ENCODE data around the gene ECM2.

DNA sequence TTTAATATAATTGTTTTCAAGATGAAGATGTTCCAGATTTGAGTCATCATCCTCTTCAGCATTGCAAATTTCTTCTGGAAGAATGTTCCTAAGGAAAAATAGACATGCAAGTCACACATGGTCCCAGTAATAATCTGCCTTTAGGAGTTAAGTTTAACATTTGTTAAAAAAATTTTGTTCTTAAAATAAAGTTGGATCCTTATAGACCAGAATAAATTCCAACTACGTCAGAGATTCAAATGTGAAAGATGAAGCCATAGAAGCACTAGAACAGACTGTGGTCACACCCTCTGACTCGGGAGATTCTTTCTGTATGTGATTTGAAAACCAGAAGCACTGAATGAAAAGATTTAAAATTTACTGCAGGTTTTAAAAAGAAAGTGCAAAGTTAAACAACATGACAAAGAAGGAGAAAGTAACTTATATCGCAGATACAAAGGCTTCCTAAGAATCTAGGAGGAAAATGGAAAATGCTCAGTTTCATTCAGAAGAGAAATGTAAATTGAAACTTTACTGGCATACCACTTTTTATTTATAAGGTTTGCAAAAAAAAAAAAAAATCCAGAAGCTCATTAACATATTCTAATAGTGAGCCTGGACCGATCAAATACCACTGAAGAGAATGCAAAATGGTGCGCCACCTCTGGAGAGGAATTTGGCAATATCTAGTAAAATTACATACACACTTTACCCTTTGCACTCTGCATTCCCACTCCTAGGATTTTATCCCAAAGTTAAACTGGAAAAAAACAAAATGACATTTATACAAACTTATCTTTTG, 39.2 kb downstream of the ECM2 start:
- TF ChIP-seq, protein P1, sequence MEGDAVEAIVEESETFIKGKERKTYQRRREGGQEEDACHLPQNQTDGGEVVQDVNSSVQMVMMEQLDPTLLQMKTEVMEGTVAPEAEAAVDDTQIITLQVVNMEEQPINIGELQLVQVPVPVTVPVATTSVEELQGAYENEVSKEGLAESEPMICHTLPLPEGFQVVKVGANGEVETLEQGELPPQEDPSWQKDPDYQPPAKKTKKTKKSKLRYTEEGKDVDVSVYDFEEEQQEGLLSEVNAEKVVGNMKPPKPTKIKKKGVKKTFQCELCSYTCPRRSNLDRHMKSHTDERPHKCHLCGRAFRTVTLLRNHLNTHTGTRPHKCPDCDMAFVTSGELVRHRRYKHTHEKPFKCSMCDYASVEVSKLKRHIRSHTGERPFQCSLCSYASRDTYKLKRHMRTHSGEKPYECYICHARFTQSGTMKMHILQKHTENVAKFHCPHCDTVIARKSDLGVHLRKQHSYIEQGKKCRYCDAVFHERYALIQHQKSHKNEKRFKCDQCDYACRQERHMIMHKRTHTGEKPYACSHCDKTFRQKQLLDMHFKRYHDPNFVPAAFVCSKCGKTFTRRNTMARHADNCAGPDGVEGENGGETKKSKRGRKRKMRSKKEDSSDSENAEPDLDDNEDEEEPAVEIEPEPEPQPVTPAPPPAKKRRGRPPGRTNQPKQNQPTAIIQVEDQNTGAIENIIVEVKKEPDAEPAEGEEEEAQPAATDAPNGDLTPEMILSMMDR (IDR thresholded peaks at IDR 0.05): no peak
- TF ChIP-seq POLR2A (IDR thresholded peaks at IDR 0.05): no peak

Measured in thyroid gland (tissue), 4 donors.